ENCODE measurements around the gene GSTA2.

- TF ChIP-seq EZH2phosphoT487 (conservative IDR thresholded peaks at IDR 0.05; ENCODE audit: low read length) (no peak), CTCF (IDR thresholded peaks at IDR 0.05; ENCODE audit: insufficient read depth, low read length, poor library complexity, severe bottlenecking) (no peak)
Observed at GRCh38 chr6:52788478-52788877, 25.2 kb upstream of the GSTA2 start.
